PC-9 (cell line): ENCODE data around the gene PRKCA. TPM values are rescaled to one million over a fixed set of nuclear protein-coding genes. Genes with fewer than 3 reads are reported as not detected.

Experiments used
- BruUV-seq: library from RNA; stranded (reverse); fragments of 400-500 nt; replicated peaks from 2 replicates; lab custom pipeline; 2021; lab: Mats Ljungman, UMichigan
- CTCF ChIA-PET: fragments of 300-600 bp; sonication (Branson Sonifier 250); formaldehyde crosslinking; loops from one replicate; lab custom pipeline; 2022; ENCODE audit warnings: antibody characterized with exemption; lab: Charles Lee
- POLR2A ChIA-PET: fragments of 300-600 bp; sonication (Branson Sonifier 250); formaldehyde crosslinking; loops from one replicate; lab custom pipeline; 2022; ENCODE audit warnings: antibody characterized with exemption; ENCODE audit not compliant: unreplicated experiment; lab: Charles Lee
- DNase-seq, 2 experiments: peaks; one replicate each; pipeline versions ENCODE4 v3.0.0 to v3.0.0-alpha.2; 2015 to 2022; ENCODE audit warnings: mixed read lengths in 1 of 2
- H2AFZ ChIP-seq: fragments of 200-600 bp; sonication (generic); 2 replicates; pipeline ENCODE4 v1.8.1; 2017; ENCODE audit warnings: antibody characterized with exemption
- H3F3A ChIP-seq: fragments of 200-600 bp; sonication (generic); 2 replicates; pipeline ENCODE4 v1.8.1; 2017; ENCODE audit warnings: antibody characterized with exemption, mild to moderate bottlenecking, low read depth; ENCODE audit not compliant: insufficient read depth
- H3K27ac ChIP-seq: fragments of 200-600 bp; sonication (generic); 2 replicates; pipeline ENCODE4 v1.6.1; 2016; ENCODE audit warnings: mixed run types
- H3K27me3 ChIP-seq: fragments of 200-600 bp; sonication (generic); 2 replicates; pipeline ENCODE4 v1.6.1; 2016; ENCODE audit warnings: low read depth, mixed run types; ENCODE audit not compliant: insufficient read depth
- H3K36me3 ChIP-seq: fragments of 200-600 bp; sonication (generic); 2 replicates; pipeline ENCODE4 v1.6.1; 2016; ENCODE audit warnings: low read depth, mixed run types
- H3K4me1 ChIP-seq: fragments of 200-600 bp; sonication (generic); replicated peaks from 2 replicates; pipeline ENCODE4 v1.6.1; 2016; ENCODE audit warnings: mixed run types; ENCODE audit not compliant: insufficient read depth
- H3K4me2 ChIP-seq: fragments of 200-600 bp; sonication (generic); 2 replicates; pipeline ENCODE4 v1.6.1; 2017; ENCODE audit warnings: mixed run types
- H3K4me3 ChIP-seq: fragments of 200-600 bp; sonication (generic); 2 replicates; pipeline ENCODE4 v1.6.1; 2016; ENCODE audit warnings: mixed run types
- H3K79me2 ChIP-seq: fragments of 200-600 bp; sonication (generic); 2 replicates; pipeline ENCODE4 v1.6.1; 2017; ENCODE audit warnings: low read depth, mixed run types
- H3K9me2 ChIP-seq: fragments of 200-600 bp; sonication (generic); 2 replicates; pipeline ENCODE4 v1.8.1; 2017; ENCODE audit warnings: mild to moderate bottlenecking; ENCODE audit not compliant: insufficient read depth
- H3K9me3 ChIP-seq: fragments of 200-600 bp; sonication (generic); 2 replicates; pipeline ENCODE4 v1.8.1; 2016; ENCODE audit warnings: low read depth; ENCODE audit not compliant: insufficient read depth
- H4K20me1 ChIP-seq: fragments of 200-600 bp; sonication (generic); 2 replicates; pipeline ENCODE4 v1.8.1; 2017; ENCODE audit not compliant: insufficient read depth
- CTCF ChIP-seq: fragments of 200-600 bp; sonication (generic); conservative IDR thresholded peaks from 2 replicates; pipeline ENCODE4 v1.6.1; 2017; ENCODE audit warnings: mixed run types, antibody characterized with exemption, mild to moderate bottlenecking, moderate library complexity
- EZH2 ChIP-seq: fragments of 200-600 bp; sonication (generic); IDR thresholded peaks from 2 replicates; pipeline ENCODE4 v1.8.0; 2017; ENCODE audit warnings: antibody characterized with exemption, low read depth
- intact Hi-C: fragments of 100-400 bp; cut with micrococcal nuclease; formaldehyde crosslinking; loops from one replicate; pipeline ENCODE4 v1.10.0; 2022; ENCODE audit not compliant: unreplicated experiment
- total RNA-seq: library from RNA; stranded (reverse); gene quantifications from 2 replicates; pipeline ENCODE4 v1.2.3, GENCODE V29; 2021

PRKCA gene
- total RNA-seq, 1 experiment from 2014 or later, result 23.1 TPM

GRCh38 chr17:66810951-66811682 lies 508.7 kb downstream of the PRKCA start:
- no peak for DNase-seq
- BruUV-seq, result no TSS peak
- Histone ChIP-seq H3K27ac (no peak overlapping the region), H3K4me2 (no peak overlapping the region), H3K4me3 (no peak overlapping the region), H3K9me3 (no peaks in the 10 kb centered on the region), H3F3A (peaks cover 9% of the 10 kb centered on the region; the same call in 1 of the 2 replicates), H3K27me3 (peaks cover 37% of the 10 kb centered on the region), H3K4me1 (no peaks in the 10 kb centered on the region), H3K79me2 (no peaks in the 10 kb centered on the region), H4K20me1 (no peaks in the 10 kb centered on the region), H3K36me3 (no peaks in the 10 kb centered on the region), H3K9me2 (no peaks in the 10 kb centered on the region), H2AFZ (no peak overlapping the region)
- CTCF ChIA-PET, result no interaction called here
- POLR2A ChIA-PET, result no interaction called here
- intact Hi-C loops, result no loop called here
- no peak for TF ChIP-seq CTCF
- TF ChIP-seq EZH2, result no peak

GRCh38 chr17:66811683-66812054 lies 509.3 kb downstream of the PRKCA start:
- no peaks in the 10 kb centered on the region for H3K9me2 ChIP-seq
- no peak for DNase-seq
- no peak overlapping the region for H3K27ac ChIP-seq
- peaks cover 9% of the 10 kb centered on the region; the same call in 1 of the 2 replicates for H3F3A ChIP-seq
- H4K20me1 ChIP-seq, result no peaks in the 10 kb centered on the region
- TF ChIP-seq CTCF (no peak), EZH2 (no peak)
- no peaks in the 10 kb centered on the region for H3K4me1 ChIP-seq
- H3K27me3 ChIP-seq, result peaks cover 42% of the 10 kb centered on the region
- intact Hi-C loops, result no loop called here
- H3K9me3 ChIP-seq, result no peaks in the 10 kb centered on the region
- H2AFZ ChIP-seq, result no peak overlapping the region
- POLR2A ChIA-PET, result no interaction called here
- H3K4me3 ChIP-seq, result no peak overlapping the region
- no TSS peak for BruUV-seq
- H3K36me3 ChIP-seq, result no peaks in the 10 kb centered on the region
- no peak overlapping the region for H3K4me2 ChIP-seq
- CTCF ChIA-PET, result no interaction called here
- no peaks in the 10 kb centered on the region for H3K79me2 ChIP-seq

- intact Hi-C loops, result no loop called here
- Histone ChIP-seq H3K4me2 (no peak overlapping the region), H3K9me2 (no peaks in the 10 kb centered on the region), H3K27me3 (peaks cover 50% of the 10 kb centered on the region), H3K4me3 (no peak overlapping the region), H2AFZ (no peak overlapping the region), H3F3A (peaks cover 9% of the 10 kb centered on the region; the same call in 1 of the 2 replicates), H3K36me3 (no peaks in the 10 kb centered on the region), H3K4me1 (no peaks in the 10 kb centered on the region), H3K79me2 (no peaks in the 10 kb centered on the region), H4K20me1 (no peaks in the 10 kb centered on the region), H3K27ac (no peak overlapping the region), H3K9me3 (no peaks in the 10 kb centered on the region; the same call in 1 of the 2 replicates)
- ChIA-PET CTCF (no interaction called here), POLR2A (no interaction called here)
- DNase-seq, result no peak
- BruUV-seq, result no TSS peak
- TF ChIP-seq EZH2, result no peak
These were observed 510.2 kb downstream of the PRKCA start for GRCh38 chr17:66812571-66812970.
